Fibroblast of lung (primary cell): ENCODE measurements around the gene FERMT1.

Experiments
- EZH2 ChIP-seq: IDR thresholded peaks from 2 replicates; pipeline ENCODE4 v1.5.1; 2012; ENCODE audit warnings: low read length, control low read depth, mild to moderate bottlenecking; ENCODE audit errors: missing control alignments
- TF ChIP-seq, protein P1 (sequence below), 2 donors: IDR thresholded peaks in 1 of 2; conservative IDR thresholded peaks in 1 of 2; 1 replicate in 1 of 2; 2 replicates in 1 of 2; pipeline ENCODE4 v1.5.1; 2011 to 2012; ENCODE audit warnings: low read length in 2 of 2, control low read depth in 1 of 2, inconsistent platforms in 1 of 2, low read depth in 1 of 2, mild to moderate bottlenecking in 1 of 2

DNA sequence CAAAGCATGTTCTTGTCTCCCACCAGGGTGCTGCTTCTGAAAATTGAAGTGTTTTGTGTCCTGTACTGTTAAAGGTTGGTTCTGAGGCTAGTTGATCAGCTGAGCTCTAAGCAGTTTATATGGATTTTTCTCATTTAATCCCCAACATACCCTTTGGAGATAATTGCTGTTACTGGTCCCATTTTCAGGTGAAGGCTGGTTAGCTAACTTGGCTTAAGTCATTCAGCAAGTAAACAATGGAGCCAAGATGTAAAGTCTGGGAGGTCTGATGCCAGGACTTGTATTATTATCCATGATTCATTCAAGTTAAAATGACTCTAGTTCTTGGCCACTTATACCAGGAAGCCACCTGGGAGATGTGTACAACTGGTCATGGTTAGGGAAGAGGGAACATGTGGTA, 42.5 kb upstream of the FERMT1 start:
- TF ChIP-seq, protein P1, sequence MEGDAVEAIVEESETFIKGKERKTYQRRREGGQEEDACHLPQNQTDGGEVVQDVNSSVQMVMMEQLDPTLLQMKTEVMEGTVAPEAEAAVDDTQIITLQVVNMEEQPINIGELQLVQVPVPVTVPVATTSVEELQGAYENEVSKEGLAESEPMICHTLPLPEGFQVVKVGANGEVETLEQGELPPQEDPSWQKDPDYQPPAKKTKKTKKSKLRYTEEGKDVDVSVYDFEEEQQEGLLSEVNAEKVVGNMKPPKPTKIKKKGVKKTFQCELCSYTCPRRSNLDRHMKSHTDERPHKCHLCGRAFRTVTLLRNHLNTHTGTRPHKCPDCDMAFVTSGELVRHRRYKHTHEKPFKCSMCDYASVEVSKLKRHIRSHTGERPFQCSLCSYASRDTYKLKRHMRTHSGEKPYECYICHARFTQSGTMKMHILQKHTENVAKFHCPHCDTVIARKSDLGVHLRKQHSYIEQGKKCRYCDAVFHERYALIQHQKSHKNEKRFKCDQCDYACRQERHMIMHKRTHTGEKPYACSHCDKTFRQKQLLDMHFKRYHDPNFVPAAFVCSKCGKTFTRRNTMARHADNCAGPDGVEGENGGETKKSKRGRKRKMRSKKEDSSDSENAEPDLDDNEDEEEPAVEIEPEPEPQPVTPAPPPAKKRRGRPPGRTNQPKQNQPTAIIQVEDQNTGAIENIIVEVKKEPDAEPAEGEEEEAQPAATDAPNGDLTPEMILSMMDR (conservative IDR thresholded peaks at IDR 0.05 in 1 of 2, IDR thresholded peaks at IDR 0.05 in 1 of 2; ENCODE audit: low read depth in 1 of 2, low read length in 2 of 2), result no peak
- no peak for TF ChIP-seq EZH2
